Measurements from ENCODE around the gene RUFY1.
"Not testable (repeated sequence)": the region's sequence is repeated elsewhere in the genome, so short reads cannot be mapped to it uniquely, and the experiment has no call there.

RUFY1 gene

DNA sequence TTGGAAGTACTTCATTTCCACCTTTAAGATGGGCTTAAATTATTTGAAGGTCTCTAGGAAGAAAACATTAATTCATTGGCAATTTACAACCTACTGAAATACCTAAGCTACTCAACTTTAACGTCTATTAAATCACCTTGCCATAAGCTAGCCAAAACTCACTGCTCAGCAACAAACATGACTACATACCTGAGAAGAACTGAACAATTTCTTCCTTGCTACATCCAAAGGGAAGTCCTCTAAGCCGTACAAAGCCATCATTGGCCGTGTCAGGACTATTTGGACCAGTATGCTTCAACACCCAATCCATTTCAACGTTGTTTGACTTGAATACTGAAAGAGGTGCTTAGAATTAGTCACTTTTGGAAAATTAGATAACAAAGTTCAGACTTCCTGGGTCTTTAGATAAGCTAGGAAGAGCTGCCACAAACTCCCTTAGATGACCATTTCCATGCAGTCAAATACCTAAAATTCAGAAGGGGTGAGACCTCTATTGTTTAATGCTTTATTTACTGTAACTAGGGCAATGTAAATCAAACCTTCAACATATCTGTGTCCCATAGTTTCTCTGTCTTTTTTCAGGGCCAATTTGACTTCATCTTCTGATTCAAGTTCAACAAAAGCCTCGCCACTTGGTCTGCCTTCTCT is 70.5 kb downstream of the RUFY1 start:
- H3K36me3 ChIP-seq: peaks cover 73% of the 10 kb centered on the region
- H3K27ac ChIP-seq: no peak overlapping the region
- H3K27me3 ChIP-seq (ENCODE audit: insufficient read depth, low read depth, severe bottlenecking): no peaks in the 10 kb centered on the region
- H3K9me3 ChIP-seq (ENCODE audit: severe bottlenecking): no peaks in the 10 kb centered on the region
- DNase-seq: no peak
- TF ChIP-seq, protein P1, sequence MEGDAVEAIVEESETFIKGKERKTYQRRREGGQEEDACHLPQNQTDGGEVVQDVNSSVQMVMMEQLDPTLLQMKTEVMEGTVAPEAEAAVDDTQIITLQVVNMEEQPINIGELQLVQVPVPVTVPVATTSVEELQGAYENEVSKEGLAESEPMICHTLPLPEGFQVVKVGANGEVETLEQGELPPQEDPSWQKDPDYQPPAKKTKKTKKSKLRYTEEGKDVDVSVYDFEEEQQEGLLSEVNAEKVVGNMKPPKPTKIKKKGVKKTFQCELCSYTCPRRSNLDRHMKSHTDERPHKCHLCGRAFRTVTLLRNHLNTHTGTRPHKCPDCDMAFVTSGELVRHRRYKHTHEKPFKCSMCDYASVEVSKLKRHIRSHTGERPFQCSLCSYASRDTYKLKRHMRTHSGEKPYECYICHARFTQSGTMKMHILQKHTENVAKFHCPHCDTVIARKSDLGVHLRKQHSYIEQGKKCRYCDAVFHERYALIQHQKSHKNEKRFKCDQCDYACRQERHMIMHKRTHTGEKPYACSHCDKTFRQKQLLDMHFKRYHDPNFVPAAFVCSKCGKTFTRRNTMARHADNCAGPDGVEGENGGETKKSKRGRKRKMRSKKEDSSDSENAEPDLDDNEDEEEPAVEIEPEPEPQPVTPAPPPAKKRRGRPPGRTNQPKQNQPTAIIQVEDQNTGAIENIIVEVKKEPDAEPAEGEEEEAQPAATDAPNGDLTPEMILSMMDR (IDR thresholded peaks at IDR 0.05; ENCODE audit: low read depth, low read length): no peak
- no peak overlapping the region; the same call in 1 of the 2 replicates for H3K4me3 ChIP-seq (ENCODE audit: low read depth, low read length)

DNA sequence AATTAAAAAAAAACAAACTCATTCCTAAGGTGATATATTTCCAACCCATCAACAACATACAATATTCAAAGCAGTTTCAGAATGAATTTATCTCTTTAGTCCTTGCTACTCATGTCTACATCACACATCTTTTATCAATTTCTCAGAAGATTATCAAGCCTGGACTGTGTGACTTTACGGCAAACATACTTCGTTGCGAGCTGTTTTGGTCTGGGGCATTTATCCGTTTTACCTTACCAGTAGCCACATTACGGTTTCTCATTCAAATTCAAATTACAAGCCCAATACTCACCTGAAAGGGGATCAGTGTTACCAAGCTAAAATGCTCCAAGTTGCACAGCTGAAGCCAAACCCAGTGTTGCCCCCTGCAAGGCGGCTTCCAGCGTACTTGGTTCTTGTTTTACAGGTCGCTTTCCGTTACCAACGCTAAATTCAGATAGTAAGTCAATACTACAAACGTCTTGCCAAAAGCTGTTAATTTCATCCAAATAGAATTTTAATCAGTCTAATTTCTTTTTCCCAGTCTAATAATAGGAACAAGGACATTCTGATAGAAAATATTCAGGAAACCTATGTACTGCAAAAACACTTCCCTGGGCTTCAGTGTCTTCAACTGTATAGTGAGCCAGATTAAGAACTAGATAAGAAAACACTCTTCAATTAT is 71.3 kb downstream of the RUFY1 start:
- peaks cover 65% of the 10 kb centered on the region for H3K36me3 ChIP-seq
- TF ChIP-seq, protein P1 (IDR thresholded peaks at IDR 0.05; ENCODE audit: low read depth, low read length): no peak
- DNase-seq: no peak
- no peaks in the 10 kb centered on the region for H3K27me3 ChIP-seq (ENCODE audit: insufficient read depth, low read depth, severe bottlenecking)
- H3K4me3 ChIP-seq (ENCODE audit: low read depth, low read length): peak overlapping the region; percentile 61
- no peaks in the 10 kb centered on the region for H3K9me3 ChIP-seq (ENCODE audit: severe bottlenecking)
- H3K27ac ChIP-seq: no peak overlapping the region

DNA sequence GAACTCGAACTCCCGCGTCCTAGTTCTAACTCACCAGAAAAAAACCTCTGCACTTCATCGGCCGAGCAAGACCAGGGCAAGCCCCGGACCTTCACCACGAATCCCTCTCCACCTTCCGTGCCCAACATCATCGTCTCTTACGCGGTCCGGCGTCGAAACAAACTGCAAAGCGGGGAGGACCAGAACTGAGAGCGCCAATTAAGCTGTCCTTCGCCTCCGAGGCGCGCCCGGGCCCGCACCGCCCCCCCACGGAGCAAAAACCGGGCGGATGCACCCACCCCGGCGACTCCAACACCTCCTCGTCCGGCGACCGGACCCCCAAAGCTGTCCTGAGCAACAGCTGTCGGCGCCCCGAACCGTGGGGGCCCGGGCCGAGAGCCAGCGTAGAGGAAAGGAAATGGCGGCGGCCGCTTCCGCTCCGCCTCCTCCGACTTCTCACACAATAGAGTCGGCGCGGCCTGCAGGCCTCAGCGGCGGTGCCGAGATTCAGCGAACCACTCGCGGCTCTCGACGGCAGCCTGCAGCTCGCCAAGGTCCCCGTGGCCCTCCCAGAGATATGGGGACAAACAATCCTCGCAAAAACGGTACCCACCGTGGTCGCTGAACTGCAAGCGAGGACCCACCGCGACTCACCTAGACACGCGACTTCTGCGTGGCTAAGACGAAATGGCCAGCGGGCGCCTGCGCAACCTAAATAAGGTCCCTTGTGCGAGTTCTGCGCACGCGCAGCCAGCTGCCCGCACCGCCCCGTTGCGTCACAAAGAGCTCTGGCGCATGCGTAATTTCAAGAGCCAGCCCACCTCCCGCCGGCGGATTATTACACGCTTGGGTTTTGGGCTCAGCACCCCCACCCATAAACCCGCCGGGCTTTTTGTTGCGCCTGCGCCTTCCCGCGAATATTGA is 72.9 kb downstream of the RUFY1 start, which contains the start of gene HNRNPH1:
TSS of gene HNRNPH1 (minus strand) at position 669 of the 903 bp plus-strand sequence. CDS start at position 131, 538 bp downstream.
- TF ChIP-seq, protein P1 (IDR thresholded peaks at IDR 0.05; ENCODE audit: low read depth, low read length): no peak
- DNase-seq: peak; percentile 95
- Histone ChIP-seq H3K36me3 (peaks cover 49% of the 10 kb centered on the region), H3K9me3 (ENCODE audit: severe bottlenecking) (no peaks in the 10 kb centered on the region), H3K27ac (peak within 1 kb of the TSS; percentile 96), H3K4me3 (ENCODE audit: low read depth, low read length) (peak within 1 kb of the TSS; percentile 61), H3K27me3 (ENCODE audit: insufficient read depth, low read depth, severe bottlenecking) (no peaks in the 10 kb centered on the region)

DNA sequence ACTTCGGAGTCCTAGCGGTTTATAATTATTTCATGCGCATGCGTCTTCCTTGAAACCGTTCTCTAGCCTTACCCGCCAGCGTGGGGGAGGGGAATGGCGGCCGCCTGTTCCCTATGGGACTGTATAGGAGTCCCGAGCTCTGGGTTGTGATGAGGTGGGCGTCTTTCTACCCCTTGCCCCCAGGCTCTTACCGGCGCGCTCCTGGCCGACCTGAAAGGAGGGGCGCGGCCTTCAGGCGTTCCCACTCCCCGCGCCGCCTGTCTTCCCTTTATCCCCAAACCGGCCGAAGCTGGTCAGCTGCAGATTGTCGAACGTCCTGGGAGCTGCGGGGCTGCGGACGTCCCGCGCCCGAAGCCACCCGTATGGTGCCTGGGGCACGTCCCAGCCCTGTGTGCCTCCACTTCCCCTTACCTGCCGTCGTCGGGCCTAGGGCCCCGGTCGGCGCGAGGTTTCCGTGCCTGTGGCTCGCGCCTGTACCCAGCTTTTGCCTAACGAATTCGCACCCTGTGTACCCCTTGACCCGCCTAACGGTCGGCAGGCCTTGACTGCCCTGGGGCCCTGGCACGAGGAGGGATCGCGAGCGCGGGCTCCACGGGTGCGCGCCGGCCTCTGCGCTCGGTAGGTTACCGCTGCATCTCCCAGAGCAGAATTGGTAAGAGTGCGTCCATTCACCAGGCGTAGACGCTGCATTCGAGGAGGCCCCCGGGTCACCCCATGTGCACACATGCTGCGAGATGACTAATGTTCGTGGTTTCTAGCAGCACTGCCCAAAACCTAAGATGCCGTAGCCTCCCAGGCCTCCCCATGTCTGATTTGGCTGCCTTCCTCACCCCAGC is 73.8 kb downstream of the RUFY1 start:
- Histone ChIP-seq H3K36me3 (peaks cover 40% of the 10 kb centered on the region), H3K4me3 (ENCODE audit: low read depth, low read length) (peak overlapping the region; percentile 43), H3K27ac (peak overlapping the region; percentile 96), H3K27me3 (ENCODE audit: insufficient read depth, low read depth, severe bottlenecking) (no peaks in the 10 kb centered on the region), H3K9me3 (ENCODE audit: severe bottlenecking) (no peaks in the 10 kb centered on the region)
- TF ChIP-seq, protein P1 (IDR thresholded peaks at IDR 0.05; ENCODE audit: low read depth, low read length): no peak
- DNase-seq: no peak

DNA sequence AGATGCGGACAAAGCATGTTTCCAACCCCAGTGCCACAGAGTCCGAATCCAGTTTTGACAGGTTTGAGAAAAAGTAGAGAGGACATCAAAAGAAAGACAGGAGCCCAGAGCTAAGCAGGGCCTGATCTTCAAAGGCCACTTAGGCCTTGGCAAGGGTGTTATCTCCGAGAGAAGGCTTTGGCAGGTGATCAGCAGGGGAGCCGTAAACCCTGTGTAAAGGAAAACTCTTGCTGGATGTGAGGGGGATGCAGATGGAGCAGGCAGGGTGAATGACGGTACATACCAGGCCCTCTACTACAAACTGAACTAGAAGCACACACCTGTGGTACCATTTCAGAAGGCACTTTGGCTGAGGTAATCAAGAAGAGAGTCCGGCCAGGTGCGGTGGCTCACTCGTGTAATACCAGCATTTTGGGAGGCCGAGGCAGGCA is 74.5 kb downstream of the RUFY1 start:
- H3K4me3 ChIP-seq (ENCODE audit: low read depth, low read length): no peak overlapping the region
- H3K27me3 ChIP-seq (ENCODE audit: insufficient read depth, low read depth, severe bottlenecking): no peaks in the 10 kb centered on the region
- H3K9me3 ChIP-seq (ENCODE audit: severe bottlenecking): no peaks in the 10 kb centered on the region
- TF ChIP-seq, protein P1 (IDR thresholded peaks at IDR 0.05; ENCODE audit: low read depth, low read length): no peak
- H3K36me3 ChIP-seq: peaks cover 33% of the 10 kb centered on the region
- H3K27ac ChIP-seq: peak overlapping the region; percentile 96
- peak; percentile 28 for DNase-seq

DNA sequence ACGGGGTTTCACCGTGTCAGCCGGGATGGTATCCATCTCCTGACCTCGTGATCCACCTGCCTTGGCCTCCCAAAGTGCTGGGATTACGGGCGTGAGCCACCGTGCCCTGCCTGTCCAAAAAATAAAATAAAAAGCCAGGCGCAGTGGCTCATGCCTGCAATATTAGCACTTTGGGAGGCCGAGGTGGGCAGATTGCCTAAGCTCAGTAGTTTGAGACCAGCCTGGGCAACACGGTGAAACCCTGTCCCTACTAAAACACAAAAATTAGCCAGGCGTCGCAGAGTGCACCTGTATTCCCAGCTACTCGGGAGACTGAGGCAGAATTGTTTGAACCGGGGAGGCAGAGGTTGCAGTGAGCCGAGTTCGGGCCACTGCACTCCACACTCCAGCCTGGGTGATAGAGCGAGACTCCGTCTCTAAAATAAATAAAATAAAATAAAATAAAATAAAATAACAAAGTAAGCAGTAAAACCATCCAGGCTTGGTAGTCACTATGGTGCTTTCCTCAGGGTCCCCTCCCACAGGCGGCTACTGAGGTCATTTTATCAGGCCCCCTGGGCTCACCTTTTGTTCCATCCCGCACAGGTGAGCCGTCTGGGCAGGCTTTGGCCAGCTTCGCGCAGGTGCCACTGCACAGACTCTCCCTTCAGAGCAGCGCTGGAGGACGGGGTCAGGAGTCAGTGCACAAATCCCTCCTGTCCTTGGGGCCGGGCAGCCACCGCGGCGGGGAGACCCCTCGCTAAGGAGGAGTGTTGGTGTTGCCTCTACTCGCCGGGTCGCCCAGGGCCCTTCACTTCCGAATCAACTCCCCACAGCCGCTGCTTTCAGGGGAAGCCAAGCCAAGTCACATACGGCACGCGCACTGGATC is 83.4 kb downstream of the RUFY1 start:
- H3K27me3 ChIP-seq (ENCODE audit: insufficient read depth, low read depth, severe bottlenecking); H3K36me3 ChIP-seq; H3K9me3 ChIP-seq (ENCODE audit: severe bottlenecking); H3K27ac ChIP-seq; DNase-seq: not testable (repeated sequence)
- H3K4me3 ChIP-seq (ENCODE audit: low read depth, low read length): peak overlapping the region; percentile 28; the same call in 1 of the 2 replicates

Measured in WERI-Rb-1 (cell line).